GM12891 (cell line): ENCODE results near the gene SORBS1.

ENCODE experiments used
- PAX5 ChIP-seq: IDR thresholded peaks from 2 replicates; pipeline ENCODE4 v1.6.1; 2011; ENCODE audit warnings: low read length, moderate library complexity, mild to moderate bottlenecking; ENCODE audit not compliant: insufficient read depth, severe bottlenecking
- POLR2A ChIP-seq: IDR thresholded peaks from 2 replicates; pipeline ENCODE4 v1.6.1; 2011; ENCODE audit warnings: low read depth, low read length, control low read depth
- POLR2AphosphoS5 ChIP-seq: IDR thresholded peaks from 2 replicates; pipeline ENCODE4 v1.6.1; 2011; ENCODE audit warnings: low read depth, low read length, control low read depth
- POU2F2 ChIP-seq: IDR thresholded peaks from 2 replicates; pipeline ENCODE4 v1.6.1; 2011; ENCODE audit warnings: low read depth, mild to moderate bottlenecking, control low read depth, low read length, moderate library complexity
- SPI1 ChIP-seq: IDR thresholded peaks from 2 replicates; pipeline ENCODE4 v1.6.1; 2011; ENCODE audit warnings: low read depth, low read length, control low read depth
- TAF1 ChIP-seq: IDR thresholded peaks from 2 replicates; pipeline ENCODE4 v1.6.1; 2011; ENCODE audit warnings: low read depth, low read length, control low read depth

DNA sequence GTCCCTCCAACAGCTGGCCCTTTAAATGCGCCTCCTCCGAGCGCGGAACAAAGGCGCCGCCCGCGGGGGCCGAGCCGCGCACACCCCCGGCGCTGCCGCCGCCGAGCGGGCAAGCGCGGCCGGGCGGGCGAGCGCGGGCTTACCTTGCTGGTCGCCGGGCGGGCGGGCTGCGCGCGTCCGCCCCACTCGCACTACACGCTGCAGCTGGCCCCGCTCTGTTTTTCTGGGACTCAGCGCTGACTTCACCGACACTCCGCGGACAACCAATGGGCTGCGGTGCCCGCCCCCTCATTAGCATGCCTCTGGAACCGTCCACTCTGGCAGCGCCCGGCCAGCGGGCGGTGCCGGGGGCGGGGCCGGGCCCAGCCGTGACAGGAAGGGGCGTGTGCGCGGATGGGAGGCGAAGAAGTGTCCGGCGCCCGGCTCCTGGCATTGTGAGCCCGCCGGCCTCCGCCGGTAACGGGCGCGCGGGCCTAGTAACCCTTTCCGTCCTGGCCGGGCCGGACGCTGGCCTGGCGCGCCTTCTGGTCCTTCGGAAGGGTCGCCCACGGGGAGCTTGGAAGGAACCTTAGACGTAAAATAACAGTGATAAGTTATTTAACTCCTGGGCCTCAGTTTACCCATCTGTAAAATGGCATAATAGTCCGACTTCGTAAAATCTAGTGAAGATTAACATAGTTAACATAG is at the start of gene SORBS1:
- TF ChIP-seq SPI1 (no peak), POLR2AphosphoS5 (no peak), TAF1 (no peak), POLR2A (no peak), PAX5 (no peak), POU2F2 (0 out of 2 replicates have a peak, but pooled peaks have one; percentile 23)
